Progenitor cell of endocrine pancreas (in vitro differentiated cells): Measurements from ENCODE around the gene TMEM164. TPM values are rescaled to one million over a fixed set of nuclear protein-coding genes. Genes with fewer than 3 reads are reported as not detected.

ENCODE experiments used
- DNase-seq: peaks from one replicate; pipeline ENCODE4 v3.0.0; 2021; ENCODE audit warnings: low spot score; ENCODE audit not compliant: unreplicated experiment
- H3K27ac Mint-ChIP-seq: 2 replicates; pipeline ENCODE4 v1.8.0; 2021; ENCODE audit warnings: mild to moderate bottlenecking, moderate library complexity, mixed read lengths
- H3K27me3 Mint-ChIP-seq: 2 replicates; pipeline ENCODE4 v1.8.0; 2021; ENCODE audit warnings: mixed read lengths
- H3K36me3 Mint-ChIP-seq: 2 replicates; pipeline ENCODE4 v1.8.0; 2022; ENCODE audit warnings: mixed read lengths; ENCODE audit not compliant: insufficient read depth
- H3K4me1 Mint-ChIP-seq: 2 replicates; pipeline ENCODE4 v1.8.0; 2021; ENCODE audit warnings: low read depth, mixed read lengths
- H3K4me3 Mint-ChIP-seq: 2 replicates; pipeline ENCODE4 v1.8.0; 2021; ENCODE audit warnings: low read depth, mild to moderate bottlenecking, moderate library complexity, mixed read lengths
- H3K9me3 Mint-ChIP-seq: 2 replicates; pipeline ENCODE4 v1.8.0; 2021; ENCODE audit warnings: low read depth, mixed read lengths
- CTCF ChIP-seq: fragments of 200-600 bp; sonication (generic); IDR thresholded peaks from one replicate; pipeline ENCODE4 v1.5.0; 2021; ENCODE audit warnings: antibody characterized with exemption, mild to moderate bottlenecking; ENCODE audit not compliant: unreplicated experiment
- total RNA-seq: library from RNA; stranded (reverse); gene quantifications from 2 replicates; pipeline ENCODE4 v1.2.1, GENCODE V29; 2021

Gene TMEM164
- total RNA-seq, 1 donor from 2014 or later: 109 TPM

GRCh38 chrX:110138557-110138956 lies 135.6 kb downstream of the TMEM164 start:
- H3K27me3 Mint-ChIP-seq: no peaks in the 10 kb centered on the region
- no peak for DNase-seq
- no peaks in the 10 kb centered on the region for H3K4me1 Mint-ChIP-seq
- peaks cover 3% of the 10 kb centered on the region for H3K36me3 Mint-ChIP-seq
- H3K4me3 Mint-ChIP-seq: no peak overlapping the region
- H3K9me3 Mint-ChIP-seq: no peaks in the 10 kb centered on the region
- H3K27ac Mint-ChIP-seq: no peak overlapping the region
- no peak for TF ChIP-seq CTCF

- Mint-ChIP-seq H3K4me3 (no peak overlapping the region), H3K9me3 (no peaks in the 10 kb centered on the region), H3K27me3 (no peaks in the 10 kb centered on the region), H3K4me1 (no peaks in the 10 kb centered on the region), H3K27ac (no peak overlapping the region), H3K36me3 (no peaks in the 10 kb centered on the region)
- no peak for DNase-seq
- no peak for TF ChIP-seq CTCF
Measured at GRCh38 chrX:110139172-110139571, 136.3 kb downstream of the TMEM164 start.

- no peaks in the 10 kb centered on the region for H3K9me3 Mint-ChIP-seq
- H3K27ac Mint-ChIP-seq: no peak overlapping the region
- no peak overlapping the region for H3K4me3 Mint-ChIP-seq
- no peaks in the 10 kb centered on the region for H3K27me3 Mint-ChIP-seq
- TF ChIP-seq CTCF: no peak
- peaks cover 7% of the 10 kb centered on the region for H3K4me1 Mint-ChIP-seq
- no peak for DNase-seq
- peaks cover 4% of the 10 kb centered on the region for H3K36me3 Mint-ChIP-seq
Measured at GRCh38 chrX:110142096-110142495, 139.2 kb downstream of the TMEM164 start.

- Mint-ChIP-seq H3K27me3 (no peaks in the 10 kb centered on the region), H3K4me3 (no peak overlapping the region), H3K36me3 (peaks cover 10% of the 10 kb centered on the region), H3K27ac (no peak overlapping the region), H3K4me1 (peaks cover 7% of the 10 kb centered on the region), H3K9me3 (no peaks in the 10 kb centered on the region)
- no peak for TF ChIP-seq CTCF
- no peak for DNase-seq
Measured at GRCh38 chrX:110143454-110144210, 140.7 kb downstream of the TMEM164 start.

- Mint-ChIP-seq H3K4me3 (no peak overlapping the region), H3K36me3 (peaks cover 14% of the 10 kb centered on the region), H3K27ac (no peak overlapping the region), H3K27me3 (no peaks in the 10 kb centered on the region), H3K9me3 (no peaks in the 10 kb centered on the region), H3K4me1 (peaks cover 7% of the 10 kb centered on the region)
- no peak for DNase-seq
- no peak for TF ChIP-seq CTCF
Measured at GRCh38 chrX:110145311-110145710, 142.4 kb downstream of the TMEM164 start.
